Stimulated activated CD8-positive, alpha-beta memory T cell treated with anti-CD3 and anti-CD28 coated beads, Interleukin-4, amount 100 ng/mL, for 4 hours (primary cell): Measurements from ENCODE around the gene DENND1A.

Experiments
- DNase-seq, 2 donors: peaks; one replicate each; pipeline ENCODE4 v3.0.0-alpha.2; 2020; ENCODE audit warnings: low read depth in 2 of 2, low spot score in 1 of 2

Gene DENND1A

GRCh38 chr9:123597876-123598556 lies 331.9 kb downstream of the DENND1A start:
- DNase-seq, result no peak

DNA sequence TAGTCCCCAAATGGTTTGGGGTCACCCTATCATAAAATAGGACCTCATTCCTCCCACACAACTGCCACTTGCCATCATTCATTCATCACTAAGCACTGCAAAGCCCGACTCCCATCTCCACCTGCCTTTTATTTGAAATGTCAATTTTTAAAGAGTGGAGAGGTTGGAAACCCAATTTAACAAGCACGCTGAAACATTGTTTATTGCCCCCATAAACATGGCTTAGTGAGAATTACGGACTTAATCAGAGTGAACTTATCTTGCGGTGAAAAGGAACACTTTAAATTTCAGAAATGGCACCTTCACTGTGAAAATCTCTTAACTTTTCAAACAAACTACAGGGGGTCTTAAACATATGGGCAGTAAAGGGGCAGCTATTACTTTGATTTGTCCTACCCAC lies 332.9 kb downstream of the DENND1A start:
- no peak for DNase-seq

- DNase-seq, result no peak
These were observed 338.6 kb downstream of the DENND1A start for GRCh38 chr9:123591283-123591682.

DNA sequence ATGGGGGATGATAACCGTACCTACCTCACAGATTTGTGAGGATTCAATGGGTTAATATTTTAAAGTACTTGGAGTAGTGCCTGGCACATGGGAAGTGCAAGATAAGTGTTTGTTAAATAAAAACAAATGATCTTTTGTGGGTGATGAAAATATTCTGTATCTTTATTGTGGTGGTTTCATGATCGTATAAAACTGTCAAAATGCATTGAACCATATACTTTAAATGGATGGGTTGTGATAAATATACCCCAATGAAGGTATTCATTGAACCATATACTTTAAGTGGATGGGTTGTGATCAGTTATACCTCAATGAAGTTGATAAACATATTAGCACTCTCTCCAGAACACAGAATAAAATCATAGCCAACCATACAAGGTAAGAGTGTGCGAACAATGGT lies 339.4 kb downstream of the DENND1A start:
- no peak for DNase-seq

DNA sequence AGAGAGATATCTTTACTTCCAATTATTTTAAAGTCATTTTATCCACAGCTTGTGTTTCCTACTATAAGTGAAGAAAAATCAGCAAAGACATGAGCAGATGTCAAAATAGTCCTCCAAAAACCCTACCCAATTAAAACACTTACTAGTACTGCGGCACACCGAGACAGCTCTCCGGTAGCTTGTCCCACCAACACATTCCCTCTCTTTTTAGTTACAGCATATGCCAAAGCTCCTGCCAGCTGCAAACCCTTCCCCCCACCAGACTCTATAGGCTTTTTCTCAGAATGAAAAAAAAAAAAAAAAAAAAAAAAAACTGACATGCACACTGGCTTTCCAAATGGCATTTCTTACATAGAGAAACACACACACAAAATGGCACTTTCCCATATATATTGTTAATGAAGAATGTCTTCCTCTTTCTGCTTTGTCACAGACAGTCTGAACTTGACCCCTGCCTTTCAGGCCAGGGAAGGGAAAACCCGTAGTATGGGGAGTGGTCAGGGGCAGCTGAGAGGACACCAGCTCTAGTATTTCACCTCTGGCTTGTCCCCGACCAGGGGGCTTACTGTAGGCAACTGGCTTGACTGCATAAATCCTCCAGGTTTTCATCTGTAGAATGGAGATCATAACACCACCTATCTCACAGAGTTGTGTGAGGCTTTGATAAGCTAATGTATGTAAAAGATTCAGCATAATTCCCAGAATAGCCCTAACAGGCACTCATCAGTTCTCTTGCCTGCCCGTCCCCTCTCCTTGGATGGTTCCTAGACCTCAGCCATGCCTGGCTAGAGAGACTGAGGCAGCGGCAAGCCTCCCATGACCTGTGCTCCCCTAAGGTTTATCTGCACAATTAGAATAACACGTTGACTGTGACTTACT lies 340.3 kb downstream of the DENND1A start:
- DNase-seq, result no peak

DNA sequence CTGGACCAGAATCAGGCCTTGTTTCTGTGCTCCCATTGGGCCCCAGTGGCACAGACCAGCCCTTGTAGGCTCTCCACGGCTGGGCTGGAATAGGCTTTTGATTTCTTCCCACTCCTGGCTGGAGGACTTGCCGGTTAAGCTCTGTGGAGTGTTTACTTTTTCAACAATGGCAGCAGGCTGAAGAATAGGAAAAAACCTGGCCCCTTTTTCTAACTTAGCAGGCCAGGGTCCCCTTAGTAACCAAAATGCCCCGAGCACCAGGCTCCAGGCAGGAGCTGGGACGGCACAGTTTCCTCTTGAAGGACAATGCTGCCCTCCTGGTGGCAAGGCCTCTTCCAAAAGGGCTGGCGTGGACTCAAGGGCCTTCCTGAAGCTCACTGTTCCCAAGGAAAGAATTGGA lies 343.7 kb downstream of the DENND1A start:
- no peak for DNase-seq

- DNase-seq, result no peak
These were observed 345.4 kb downstream of the DENND1A start for GRCh38 chr9:123584202-123585176.

DNA sequence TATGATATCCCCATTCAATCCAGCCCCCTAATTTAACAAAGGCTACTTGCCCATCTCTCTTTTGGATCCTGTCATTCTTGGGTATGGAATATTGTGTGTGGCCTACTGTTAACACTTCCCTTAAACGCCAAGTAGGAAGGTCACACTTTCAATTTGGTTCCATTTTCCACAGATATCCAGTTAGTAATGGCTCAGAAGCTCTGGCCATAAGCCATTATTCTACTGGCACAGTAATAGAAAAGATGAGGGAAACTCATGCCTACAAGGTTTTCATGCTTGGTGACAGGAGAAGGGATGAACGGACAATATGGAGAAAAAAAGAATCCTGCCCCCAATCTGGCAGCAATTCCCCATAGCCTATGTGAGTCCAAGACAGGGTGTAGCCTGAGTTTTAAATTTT lies 346.3 kb downstream of the DENND1A start:
- DNase-seq, result no peak

- DNase-seq, result no peak
These were observed 358.7 kb downstream of the DENND1A start for GRCh38 chr9:123571240-123571639.

DNA sequence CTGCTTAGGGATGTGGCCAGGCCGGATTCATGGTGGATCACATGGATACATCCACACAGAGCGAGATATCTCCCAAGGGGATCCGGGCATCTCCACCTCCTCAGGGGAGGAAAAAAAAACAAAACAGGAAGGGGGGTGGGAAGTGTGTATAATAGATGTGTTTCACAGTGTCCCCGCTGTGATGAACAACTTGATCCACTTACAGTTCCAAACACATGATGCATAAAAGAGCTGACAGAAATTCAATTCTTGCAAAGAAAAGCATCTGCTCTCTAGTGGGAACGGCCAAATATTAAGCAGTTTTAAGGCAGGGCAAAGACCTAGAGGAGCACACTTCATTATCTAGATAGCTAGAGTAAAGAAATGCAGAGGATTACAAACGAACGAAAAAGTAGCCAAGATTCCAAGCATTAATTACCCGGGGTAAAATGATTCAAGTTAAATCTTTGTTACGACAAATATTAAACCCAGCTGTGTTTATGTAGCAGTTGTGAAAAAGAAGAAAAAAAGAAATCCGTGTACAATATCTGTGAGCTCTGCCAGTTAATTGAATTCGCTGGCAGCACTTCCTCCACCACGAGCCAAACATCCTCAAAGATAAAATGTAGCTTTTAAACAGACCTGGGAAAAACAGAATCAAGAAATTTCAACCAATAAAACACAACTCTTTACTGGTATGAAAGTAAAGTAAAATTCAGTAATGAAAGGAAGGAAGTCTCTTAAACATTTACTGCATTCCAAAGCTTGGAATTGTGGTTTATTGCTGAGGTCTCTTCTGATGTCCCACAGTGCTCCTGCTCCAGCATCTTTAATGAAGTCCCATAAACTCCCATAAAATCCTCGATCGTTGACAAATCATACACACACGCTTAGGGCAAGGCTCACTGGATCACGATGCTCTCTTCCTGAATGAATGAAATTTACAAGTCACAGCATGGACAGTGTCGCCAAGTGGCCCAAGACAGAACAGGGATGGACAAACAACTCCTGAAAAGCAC lies 360.9 kb downstream of the DENND1A start:
- DNase-seq, result no peak

DNA sequence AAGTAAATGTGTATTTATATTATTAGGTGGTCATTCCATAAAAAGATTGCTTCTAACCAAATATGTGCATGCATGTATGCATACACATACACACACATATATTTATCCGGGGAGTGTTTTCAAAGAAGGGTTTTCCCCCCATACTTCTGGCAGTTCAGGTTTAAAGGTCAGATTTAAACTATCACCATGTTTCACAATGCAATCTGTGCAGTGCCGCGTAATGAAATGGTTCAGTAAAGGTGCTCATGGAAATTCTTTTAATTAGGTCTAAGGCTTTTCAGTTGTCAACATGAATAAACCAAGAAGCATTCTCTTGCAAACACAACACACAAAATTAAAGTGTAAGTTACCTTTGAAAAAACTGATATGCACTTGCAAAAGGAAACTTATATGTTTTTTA lies 362.9 kb downstream of the DENND1A start:
- no peak for DNase-seq

DNA sequence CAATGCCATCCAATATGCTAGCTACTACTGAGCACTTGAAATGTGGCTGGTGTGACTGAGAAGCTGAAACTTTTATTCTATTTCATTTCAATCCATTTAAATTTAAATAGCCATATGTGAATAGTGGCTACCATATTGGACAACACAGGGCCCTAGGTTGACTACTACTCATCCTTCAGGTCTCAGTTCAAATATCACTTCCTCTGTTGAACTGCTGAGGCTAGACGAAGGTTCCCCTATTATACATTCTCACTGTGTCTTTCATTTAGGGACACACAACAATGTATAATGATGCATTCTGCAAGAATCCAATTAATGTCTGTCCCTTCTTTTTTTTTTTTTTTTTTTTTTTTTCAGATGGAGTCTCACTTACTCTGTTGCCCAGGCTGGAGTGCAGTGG lies 365.3 kb downstream of the DENND1A start:
- DNase-seq, result no peak

DNA sequence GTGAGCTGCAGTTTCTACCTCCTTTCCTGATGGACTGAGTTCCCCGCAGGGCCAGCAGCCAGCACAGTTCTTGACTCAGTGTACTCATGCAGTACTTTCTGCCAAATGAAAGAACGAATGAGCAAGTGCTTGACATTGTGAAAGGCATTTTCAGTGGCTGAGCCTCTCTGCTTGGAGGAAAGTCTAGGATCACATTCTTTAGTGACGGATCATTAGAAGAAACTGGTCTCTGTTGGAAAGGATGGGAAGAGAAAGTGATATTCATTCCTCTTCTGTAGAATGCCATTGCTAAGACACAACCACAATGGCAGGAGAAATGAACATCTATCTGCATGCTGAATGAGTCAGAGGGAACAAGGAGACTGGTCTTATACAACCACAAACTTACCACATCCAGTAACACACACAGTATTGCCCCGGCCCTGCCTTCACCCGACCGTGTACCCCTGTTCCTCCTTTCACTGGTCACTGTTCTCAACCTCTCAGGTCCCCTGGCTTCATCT lies 367.0 kb downstream of the DENND1A start:
- no peak for DNase-seq

DNA sequence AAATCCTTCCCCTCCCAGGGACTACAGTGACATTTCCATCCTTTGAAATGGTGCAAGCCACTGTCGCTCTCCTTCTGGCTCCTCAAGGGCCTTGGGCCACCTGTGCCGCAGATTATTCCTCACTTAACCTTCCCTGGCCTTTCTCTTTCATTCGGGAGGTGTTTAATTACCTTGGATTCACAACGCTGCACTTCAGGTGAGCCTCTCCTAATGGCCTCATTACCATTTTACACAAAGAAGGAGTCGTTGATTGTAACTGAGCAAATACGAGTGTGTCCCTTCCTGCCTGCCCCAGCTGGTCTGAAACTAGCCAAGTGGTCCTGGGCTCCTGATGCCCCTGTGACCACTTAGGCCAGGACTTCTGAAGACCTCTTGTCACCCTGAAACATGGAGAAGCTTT lies 368.9 kb downstream of the DENND1A start:
- DNase-seq, result no peak

DNA sequence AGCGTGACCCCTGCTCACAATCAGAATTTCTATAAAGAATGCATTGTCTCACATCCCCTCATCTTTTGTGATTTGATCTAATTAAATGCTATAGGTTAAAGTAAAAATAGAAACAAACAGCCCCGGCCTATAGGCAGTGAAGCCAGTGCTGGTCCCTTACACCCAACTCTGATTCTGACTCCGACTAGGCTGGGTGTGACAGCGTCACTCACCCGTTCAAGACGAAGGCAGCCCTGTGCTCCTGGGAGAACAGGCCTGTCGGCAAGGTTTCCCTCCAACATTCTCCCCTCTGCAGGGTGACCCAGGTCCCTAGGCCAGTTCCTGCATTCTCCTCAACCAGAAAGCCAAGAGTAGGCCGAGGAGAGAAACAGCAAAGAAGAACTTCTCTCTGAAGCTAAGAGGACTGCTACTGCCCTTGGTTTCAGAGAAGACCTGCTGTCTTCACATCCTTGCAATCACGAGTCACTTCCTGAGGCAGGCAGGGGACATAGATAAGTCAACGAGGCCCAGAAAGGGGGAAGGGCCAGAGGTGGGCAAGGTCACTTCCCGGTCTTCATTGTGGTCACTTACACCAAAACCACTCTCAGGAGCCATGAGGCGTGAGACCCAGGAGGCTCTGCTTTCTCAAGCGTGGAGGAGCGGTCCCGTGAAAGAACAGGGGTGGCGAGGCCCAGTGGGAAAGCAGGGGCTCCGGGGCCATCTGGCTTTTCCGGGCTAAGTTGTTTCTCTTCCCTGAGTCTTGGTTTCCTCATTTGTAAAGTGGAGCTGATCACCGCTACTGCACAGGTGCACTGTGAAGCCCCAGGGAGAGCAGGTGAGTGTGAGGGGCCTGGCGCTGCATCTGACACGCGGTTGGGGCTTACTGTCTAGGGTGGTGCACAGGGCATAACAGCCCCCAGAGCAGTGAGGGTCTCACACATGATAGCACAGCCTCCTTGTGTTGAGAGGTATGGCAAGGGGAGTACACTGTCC lies 373.2 kb downstream of the DENND1A start:
- no peak for DNase-seq

GRCh38 chr9:123555646-123556045 lies 374.3 kb downstream of the DENND1A start:
- DNase-seq, result no peak

GRCh38 chr9:123552530-123552929 lies 377.4 kb downstream of the DENND1A start:
- DNase-seq, result no peak

- no peak for DNase-seq
These were observed 378.2 kb downstream of the DENND1A start for GRCh38 chr9:123551734-123552133.

GRCh38 chr9:123550797-123551196 lies 379.1 kb downstream of the DENND1A start:
- DNase-seq, result no peak
